Lower leg skin (tissue), 4 donors: Measurements from ENCODE around the gene SCYGR3. TPM values are rescaled to one million over a fixed set of nuclear protein-coding genes. Genes with fewer than 3 reads are reported as not detected.
A peak's percentile ranks its signal among the peaks of the same experiment; 100 is the strongest.

Experiments
- DNase-seq, 2 donors: peaks; one replicate each; pipeline ENCODE4 v3.0.0-alpha.2; 2019; ENCODE audit warnings: low spot score in 2 of 2
- H3K4me3 ChIP-seq: fragments of 200-600 bp; sonication (generic); 2 replicates; pipeline ENCODE4 v1.5.1; 2017; ENCODE audit warnings: mild to moderate bottlenecking, low read depth; ENCODE audit not compliant: poor library complexity, severe bottlenecking
- POLR2A ChIP-seq, 2 donors: fragments of 450-650 bp; IDR thresholded peaks; one replicate each; pipeline ENCODE4 v1.6.1; 2016 to 2017; ENCODE audit warnings: antibody characterized with exemption in 2 of 2, mild to moderate bottlenecking in 1 of 2, moderate library complexity in 1 of 2
- WGBS, 2 donors: methylation state at CpG; one replicate each; pipeline ENCODE4 v1.1.5; 2018; 5-methylcytosine and 5-hydroxymethylcytosine counted together
- intact Hi-C: fragments of 100-400 bp; cut with DNase I; formaldehyde crosslinking; loops from one replicate; pipeline ENCODE4 v1.15.0; 2023; ENCODE audit warnings: low total_unique reads
- total RNA-seq, 4 donors: library from RNA; depleted of rRNA; stranded (reverse); fragments of >200 nt; gene quantifications; one replicate each; pipeline ENCODE4 v1.1.0, GENCODE V29; 2016
- TF ChIP-seq, protein P1 (sequence below), 3 donors: fragments of 450-650 bp; IDR thresholded peaks; one replicate each; pipeline ENCODE4 v1.5.1; 2016; ENCODE audit warnings: antibody characterized with exemption in 3 of 3, mild to moderate bottlenecking in 3 of 3, moderate library complexity in 2 of 3

Gene SCYGR3, protein sequence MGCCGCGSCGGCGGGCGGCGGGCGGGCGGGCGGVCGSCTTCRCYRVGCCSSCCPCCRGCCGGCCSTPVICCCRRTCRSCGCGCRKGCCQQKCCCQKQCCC
- 1 to 10 TPM in 1 of 4 donors, not detected in 3; 5.7 TPM for total RNA-seq

DNA sequence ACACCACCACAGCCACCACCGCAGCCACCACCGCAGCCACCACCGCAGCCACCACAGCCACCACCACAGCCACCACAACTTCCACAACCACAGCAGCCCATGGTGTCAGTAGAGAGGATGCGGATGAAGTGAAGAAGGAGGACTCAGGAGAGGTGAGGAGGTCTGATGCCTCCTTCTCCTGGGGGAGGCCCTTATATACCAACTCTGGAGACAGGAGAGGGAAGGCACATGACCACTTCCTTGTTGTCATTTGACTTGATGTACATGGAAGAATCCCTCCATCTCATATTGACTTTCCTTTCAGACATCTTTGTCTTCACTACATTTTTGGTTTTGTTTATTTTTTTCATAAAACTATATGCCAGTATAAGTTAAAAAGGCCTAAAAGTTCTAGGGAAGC is at the start of gene SCYGR3:
SCYGR3 (minus strand) TSS at position 101 of the 400 bp plus-strand sequence; CDS start at position 101, 0 bp downstream.
- intact Hi-C loops: no loop called here
- TF ChIP-seq, protein P1, sequence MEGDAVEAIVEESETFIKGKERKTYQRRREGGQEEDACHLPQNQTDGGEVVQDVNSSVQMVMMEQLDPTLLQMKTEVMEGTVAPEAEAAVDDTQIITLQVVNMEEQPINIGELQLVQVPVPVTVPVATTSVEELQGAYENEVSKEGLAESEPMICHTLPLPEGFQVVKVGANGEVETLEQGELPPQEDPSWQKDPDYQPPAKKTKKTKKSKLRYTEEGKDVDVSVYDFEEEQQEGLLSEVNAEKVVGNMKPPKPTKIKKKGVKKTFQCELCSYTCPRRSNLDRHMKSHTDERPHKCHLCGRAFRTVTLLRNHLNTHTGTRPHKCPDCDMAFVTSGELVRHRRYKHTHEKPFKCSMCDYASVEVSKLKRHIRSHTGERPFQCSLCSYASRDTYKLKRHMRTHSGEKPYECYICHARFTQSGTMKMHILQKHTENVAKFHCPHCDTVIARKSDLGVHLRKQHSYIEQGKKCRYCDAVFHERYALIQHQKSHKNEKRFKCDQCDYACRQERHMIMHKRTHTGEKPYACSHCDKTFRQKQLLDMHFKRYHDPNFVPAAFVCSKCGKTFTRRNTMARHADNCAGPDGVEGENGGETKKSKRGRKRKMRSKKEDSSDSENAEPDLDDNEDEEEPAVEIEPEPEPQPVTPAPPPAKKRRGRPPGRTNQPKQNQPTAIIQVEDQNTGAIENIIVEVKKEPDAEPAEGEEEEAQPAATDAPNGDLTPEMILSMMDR (IDR thresholded peaks at IDR 0.05): no peak
- no peak for TF ChIP-seq POLR2A (IDR thresholded peaks at IDR 0.05)
- H3K4me3 ChIP-seq: no peak within 1 kb of the TSS
- no peak for DNase-seq
- 94 to 96% methylated on average over 2 to 4 of the region's 4 CpGs for WGBS, 2 donors

DNA sequence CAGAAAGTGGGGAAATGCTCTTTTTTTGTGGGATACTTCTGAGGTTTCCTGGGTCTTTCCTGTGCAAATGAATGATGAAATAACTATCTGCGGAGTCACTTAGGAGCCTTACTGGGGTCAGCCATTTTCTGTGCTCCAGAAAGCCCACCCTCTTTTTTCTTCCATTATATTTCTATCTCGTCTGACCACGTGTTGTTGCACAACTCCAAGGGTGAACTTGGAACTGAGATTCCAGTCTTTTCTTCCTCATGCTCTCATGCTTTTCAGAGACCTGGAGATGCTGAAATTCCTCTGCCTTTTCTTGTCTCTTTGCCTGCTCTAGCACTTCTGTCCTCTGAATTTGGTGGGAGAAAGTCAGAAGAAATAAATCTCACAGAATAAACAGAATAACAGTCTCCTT is 47.2 kb upstream of the SCYGR3 start:
- DNase-seq: no peak
- no peak for TF ChIP-seq POLR2A (IDR thresholded peaks at IDR 0.05)
- TF ChIP-seq, protein P1 (IDR thresholded peaks at IDR 0.05): no peak
- WGBS, 2 donors: 52 to 59% methylated on average over 3 of the region's 3 CpGs
- intact Hi-C loops: loop anchor here (10.0 kb wide), 1 partner anchor 113 kb away; no protein-coding TSS in a partner anchor
- H3K4me3 ChIP-seq: no peak overlapping the region

DNA sequence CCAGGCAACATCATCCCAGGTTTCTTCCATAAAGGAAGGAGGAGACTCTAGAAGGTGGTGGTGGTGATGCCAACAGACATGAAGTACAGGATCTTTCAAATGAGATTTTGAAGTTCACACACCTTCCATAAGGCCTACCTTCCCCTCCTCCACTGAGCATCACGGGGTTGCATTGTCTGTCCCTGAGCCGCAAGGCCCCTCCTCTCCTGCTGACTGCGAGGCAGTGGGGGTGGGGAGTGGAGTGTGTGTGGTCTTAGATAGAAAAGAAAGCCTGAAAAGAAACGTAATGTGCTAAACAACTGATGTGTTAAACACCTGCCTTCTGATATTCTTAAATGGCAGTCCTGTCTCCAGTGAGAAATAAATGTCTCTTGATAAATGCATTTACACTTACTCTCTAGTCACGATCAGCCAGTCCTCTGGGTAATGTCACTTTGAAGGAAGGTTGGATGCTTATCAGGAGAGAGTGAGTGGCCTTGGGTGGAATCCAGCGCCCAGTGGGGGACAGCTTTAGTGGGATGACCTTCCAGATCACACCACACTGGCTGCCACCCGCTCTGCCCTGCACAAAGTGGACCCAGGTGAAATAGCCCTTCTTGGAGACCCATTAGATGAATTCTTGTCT is 46.5 kb upstream of the SCYGR3 start:
- DNase-seq: no peak
- TF ChIP-seq, protein P1 (IDR thresholded peaks at IDR 0.05): no peak
- TF ChIP-seq POLR2A (IDR thresholded peaks at IDR 0.05): no peak
- intact Hi-C loops: loop anchor here (10.0 kb wide), 1 partner anchor 114 kb away; no protein-coding TSS in a partner anchor
- 63 to 68% methylated on average over 7 of the region's 7 CpGs for WGBS, 2 donors
- no peak overlapping the region for H3K4me3 ChIP-seq

DNA sequence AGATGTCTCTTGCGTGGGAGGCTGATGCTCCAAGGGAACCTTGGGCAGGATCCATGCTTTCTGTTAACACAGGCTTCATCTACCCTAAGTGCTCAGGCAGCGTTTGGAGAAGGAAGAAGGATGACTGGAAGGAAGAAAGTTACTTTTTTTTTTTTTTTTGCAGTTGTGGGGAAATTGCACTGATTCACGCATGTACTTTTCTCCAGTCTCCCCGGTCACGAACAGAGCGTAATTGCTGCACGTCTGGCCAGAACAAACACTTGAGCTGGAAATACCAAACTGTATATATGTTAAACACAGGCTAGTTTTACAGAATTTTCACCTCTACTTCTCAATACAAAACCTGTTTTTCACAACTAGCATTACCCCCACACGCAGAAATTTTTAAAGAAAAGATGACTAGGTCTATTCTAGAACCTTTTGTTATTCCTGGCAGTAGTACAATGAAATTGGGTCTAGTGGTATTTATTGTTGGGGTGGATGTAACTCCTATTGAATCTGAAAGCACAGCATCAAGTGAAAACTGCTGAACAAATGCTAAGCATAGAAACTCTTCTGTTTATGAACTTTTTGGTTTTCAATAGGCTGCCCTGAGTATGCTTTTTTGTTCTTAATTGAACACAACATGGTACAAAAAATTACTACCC is 42.7 kb upstream of the SCYGR3 start:
- no peak for TF ChIP-seq POLR2A (IDR thresholded peaks at IDR 0.05)
- TF ChIP-seq, protein P1 (IDR thresholded peaks at IDR 0.05): no peak
- intact Hi-C loops: no loop called here
- no peak for DNase-seq
- H3K4me3 ChIP-seq: no peak overlapping the region
- 79 to 86% methylated on average over 8 of the region's 8 CpGs for WGBS, 2 donors

DNA sequence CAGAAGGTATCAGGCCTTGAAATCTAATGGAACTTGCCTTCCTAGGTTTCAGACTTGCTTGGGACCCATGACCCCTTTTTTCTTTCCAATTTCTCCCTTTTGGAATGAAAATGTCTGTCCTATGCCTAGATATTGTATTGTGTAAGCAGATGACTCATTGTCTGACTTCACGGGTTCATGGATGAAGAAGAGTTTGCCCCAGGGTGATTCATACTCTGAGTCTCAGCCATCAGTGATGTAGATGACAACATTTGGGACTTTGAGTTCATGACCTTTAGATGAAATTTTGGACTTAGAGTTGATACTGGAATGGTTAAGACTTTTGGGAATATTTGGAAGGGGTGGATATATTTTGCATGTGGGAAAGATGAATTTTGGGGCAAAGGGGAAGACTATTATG is 40.8 kb upstream of the SCYGR3 start:
- peak in 1 of 2 donors; percentile 43 for DNase-seq
- TF ChIP-seq, protein P1 (IDR thresholded peaks at IDR 0.05): no peak
- TF ChIP-seq POLR2A (IDR thresholded peaks at IDR 0.05): no peak
- intact Hi-C loops: no loop called here
- no peak overlapping the region for H3K4me3 ChIP-seq
- WGBS, 2 donors: 9 to 13% methylated on average over 1 of the region's 1 CpG
